HG03064 (cell line): ENCODE data around the gene WDR64.

Experiments
- ATAC-seq: cut with Tn5 transposase; IDR thresholded peaks from one replicate; pipeline ENCODE4 v1.9.1; 2021; ENCODE audit warnings: low read depth; ENCODE audit not compliant: unreplicated experiment

WDR64 gene

DNA sequence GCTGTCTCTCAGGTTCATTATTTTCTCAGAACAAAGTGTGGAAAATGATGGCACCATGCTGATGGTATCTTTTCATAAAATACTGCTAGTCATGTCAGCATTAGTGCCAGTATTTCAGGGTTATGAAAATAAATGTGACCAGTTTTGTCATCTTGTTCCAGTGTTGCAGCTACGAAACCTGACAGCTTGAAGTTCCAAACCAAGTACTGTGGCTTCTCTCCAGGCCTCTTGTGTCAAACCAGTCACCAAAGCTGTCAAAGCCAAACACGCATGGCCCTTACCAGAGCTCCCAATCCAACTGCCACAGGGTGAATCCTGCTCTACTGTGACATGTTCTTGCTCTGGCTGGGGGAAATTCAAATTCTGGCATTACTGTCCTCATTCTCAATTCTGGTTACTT is 175.2 kb downstream of the WDR64 start:
- no peak for ATAC-seq

DNA sequence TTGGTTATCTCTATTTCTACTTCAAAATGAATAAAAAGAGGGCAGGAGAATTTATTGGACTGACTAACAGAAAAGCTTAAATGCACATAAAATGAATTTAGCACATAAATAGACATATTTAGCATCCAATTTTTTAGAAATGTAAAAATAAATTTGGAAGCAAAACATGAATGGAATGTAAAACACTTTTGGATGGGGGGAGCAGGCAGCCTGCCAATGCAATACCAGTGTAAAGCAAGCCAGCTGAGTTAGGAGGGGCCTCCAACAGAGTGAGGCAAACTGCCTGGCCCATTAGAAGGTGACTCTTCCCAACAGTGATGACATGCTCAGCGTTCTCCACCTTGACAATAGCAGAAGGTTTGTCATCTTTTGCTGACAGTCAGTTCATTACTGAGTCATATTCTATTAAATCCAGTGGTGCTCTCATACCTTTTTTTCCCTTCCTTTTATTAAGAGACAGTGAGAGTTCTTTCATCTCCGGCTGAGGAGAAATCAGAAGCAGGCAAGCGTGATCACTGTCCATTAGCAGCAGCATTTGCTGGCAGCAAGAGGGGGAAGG is 176.5 kb downstream of the WDR64 start:
- no peak for ATAC-seq

- ATAC-seq: no peak
These were observed 177.4 kb downstream of the WDR64 start for GRCh38 chr1:241829468-241829867.

DNA sequence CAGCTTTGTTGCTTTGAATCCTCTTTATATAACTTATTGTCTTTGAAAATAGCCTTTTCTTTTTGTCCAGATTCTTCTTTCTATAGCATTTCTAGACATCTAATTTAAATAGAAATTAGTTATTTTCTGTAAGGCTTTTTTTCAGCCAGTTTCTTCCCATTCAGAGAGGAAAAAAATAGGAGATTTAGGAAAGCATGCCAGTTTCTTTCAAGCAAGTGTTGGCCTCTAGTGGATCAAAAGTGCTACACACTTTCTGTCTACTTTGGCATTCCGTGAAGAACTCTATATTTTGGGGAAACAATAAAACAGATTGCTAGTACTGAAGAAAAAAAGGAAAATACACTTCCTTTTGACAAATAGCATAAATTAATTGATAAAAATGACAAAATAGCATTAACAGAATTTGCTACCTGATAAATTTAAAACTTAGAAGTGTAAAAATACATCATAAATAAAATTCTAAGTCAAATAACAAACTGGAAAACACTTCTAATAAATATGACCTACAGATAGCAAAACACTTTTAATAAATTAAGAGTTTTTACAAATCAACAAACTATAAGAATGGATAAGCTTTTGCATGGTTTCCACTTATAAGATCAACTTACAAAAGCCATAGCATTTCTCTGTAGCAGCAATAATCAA is 182.8 kb downstream of the WDR64 start:
- no peak for ATAC-seq

DNA sequence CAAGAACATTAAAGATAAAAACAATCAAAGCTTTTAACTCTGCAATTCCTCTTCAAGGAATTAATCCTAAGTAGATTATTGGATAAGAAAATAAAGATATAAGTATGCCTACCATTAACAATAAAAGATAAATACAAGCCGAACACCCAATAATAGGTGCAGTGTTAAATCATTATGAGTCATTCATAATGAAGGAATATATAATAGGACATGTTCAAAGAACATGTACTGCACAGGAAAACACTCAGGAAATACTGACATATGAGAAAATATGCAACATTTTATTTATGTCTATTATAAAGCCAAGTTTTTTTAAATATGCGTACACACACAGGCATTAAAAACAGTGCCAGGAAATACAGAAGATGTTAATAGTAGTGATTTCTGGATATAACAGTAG is 184.9 kb downstream of the WDR64 start:
- ATAC-seq: no peak

GRCh38 chr1:241837416-241837815 is 185.3 kb downstream of the WDR64 start:
- ATAC-seq: no peak

DNA sequence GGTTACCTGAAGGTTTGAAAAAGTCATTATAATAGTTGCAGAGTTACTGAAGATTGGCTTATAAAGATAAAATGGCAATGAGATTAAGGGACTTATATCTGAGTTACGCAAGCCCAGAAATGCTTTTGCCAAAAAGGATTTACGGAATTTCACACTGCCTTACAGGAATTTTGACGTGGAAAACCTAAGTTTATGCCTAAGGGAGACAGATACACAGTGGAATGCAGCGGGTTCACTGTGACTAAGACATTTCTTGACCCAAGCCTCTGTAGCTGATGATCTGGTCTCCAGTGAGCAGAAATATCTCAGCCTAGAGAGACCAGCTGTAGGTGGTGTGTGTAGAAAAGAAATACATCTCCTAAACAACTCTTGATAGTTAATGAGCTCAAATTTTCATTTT is 185.8 kb downstream of the WDR64 start:
- ATAC-seq: no peak

- ATAC-seq: no peak
These were observed 186.8 kb downstream of the WDR64 start for GRCh38 chr1:241838897-241839296.

- no peak for ATAC-seq
These were observed 187.4 kb downstream of the WDR64 start for GRCh38 chr1:241839369-241839979.

DNA sequence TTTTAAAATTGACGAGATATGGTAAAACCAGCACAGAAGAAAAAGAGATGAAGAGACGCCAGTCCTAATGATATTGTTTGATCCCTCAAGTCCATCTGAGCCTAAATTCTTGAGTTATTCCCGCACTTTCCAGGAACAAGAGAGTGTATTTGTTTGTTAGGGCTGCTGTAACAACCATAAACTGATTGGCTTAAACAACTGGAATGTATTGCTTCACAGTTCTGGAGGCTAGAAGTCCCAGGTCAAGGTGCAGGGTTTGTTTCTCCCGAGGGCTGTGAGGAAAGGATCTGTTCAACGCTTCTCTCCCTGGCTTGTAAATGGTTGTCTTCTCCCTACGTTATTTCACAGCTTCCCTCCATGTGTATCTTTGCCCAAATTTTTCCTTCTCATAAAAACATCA is 188.1 kb downstream of the WDR64 start:
- ATAC-seq: no peak

- no peak for ATAC-seq
These were observed 189.6 kb downstream of the WDR64 start for GRCh38 chr1:241841691-241842090.

DNA sequence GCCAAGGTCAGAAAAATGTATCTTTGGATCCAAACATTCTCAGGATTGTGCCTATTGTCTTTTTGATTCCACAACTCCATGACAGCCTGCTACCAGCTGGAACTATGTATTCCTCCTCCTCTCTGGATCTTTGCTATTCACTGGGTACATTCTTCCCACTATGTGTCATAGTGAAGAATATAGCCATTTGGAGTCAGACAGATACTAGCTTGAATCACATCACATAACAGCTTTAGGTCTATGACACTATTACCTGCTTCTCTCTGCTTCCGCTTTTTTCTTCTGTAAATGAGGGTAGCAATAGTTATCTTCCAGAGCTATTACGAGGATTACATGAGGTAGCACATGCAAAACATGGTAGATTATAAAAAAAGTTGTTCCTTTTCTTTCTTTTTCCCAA is 190.5 kb downstream of the WDR64 start:
- no peak for ATAC-seq

DNA sequence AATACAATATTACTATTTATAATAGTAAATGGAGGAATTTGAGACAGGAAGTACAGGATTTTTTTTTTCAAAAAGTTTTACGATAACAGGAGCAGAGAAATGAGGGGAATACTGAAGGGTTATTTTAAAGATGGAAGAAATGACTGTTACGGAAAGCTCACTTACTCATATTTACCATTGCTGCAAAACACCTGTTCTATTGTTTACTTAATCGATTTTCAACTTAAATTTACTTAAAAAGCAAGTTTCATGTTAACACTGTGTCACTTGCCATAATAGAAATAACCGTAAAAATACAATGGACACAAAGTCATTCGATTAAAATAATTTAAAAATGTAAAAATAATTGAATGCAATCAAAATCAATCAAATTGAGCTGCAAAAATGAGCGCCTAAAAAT is 192.5 kb downstream of the WDR64 start:
- no peak for ATAC-seq

GRCh38 chr1:241846375-241846774 is 194.3 kb downstream of the WDR64 start:
- ATAC-seq: no peak

- no peak for ATAC-seq
These were observed 194.9 kb downstream of the WDR64 start for GRCh38 chr1:241846862-241847539.

- ATAC-seq: no peak
These were observed 195.4 kb downstream of the WDR64 start for GRCh38 chr1:241847540-241847795.

- peak; percentile 98 for ATAC-seq
These were observed 196.0 kb downstream of the WDR64 start, which contains the start of gene EXO1 for GRCh38 chr1:241847796-241848685. EXO1 (plus strand) TSS chr1:241848204; CDS start chr1:241850426, 2,222 bp downstream.

DNA sequence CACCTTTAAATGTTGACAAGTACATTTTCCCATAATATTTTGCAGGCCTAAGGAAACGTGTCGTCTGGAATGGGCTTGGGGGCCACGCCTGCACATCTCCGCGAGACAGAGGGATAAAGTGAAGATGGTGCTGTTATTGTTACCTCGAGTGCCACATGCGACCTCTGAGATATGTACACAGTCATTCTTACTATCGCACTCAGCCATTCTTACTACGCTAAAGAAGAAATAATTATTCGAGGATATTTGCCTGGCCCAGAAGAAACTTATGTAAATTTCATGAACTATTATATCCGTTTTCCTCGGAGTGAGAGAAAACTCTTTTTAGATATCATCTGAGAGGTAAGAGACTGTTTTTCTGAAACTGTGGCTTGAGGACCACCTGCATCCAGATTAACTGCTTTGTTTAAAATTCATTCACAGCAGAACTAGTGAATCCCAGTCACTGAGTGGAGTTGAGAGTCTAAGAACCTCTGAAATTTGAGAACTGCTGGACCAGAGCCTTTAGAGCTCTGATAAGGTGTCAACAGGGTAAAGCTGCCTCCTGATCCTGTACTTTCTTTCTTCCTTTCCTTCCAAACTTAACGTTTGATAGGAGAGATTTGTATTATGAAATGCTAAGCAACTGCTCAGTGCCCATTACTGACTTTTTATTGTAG is 196.7 kb downstream of the WDR64 start:
- no peak for ATAC-seq

- ATAC-seq: no peak
These were observed 197.2 kb downstream of the WDR64 start for GRCh38 chr1:241849345-241849695.
